ENCODE measurements around the gene FCN1.

- TF ChIP-seq CTCF (IDR thresholded peaks at IDR 0.05; ENCODE audit: poor library complexity) (no peak), EZH2phosphoT487 (IDR thresholded peaks at IDR 0.05; ENCODE audit: low read depth, severe bottlenecking, unreplicated experiment) (no peak), EZH2 (IDR thresholded peaks at IDR 0.05; ENCODE audit: borderline replicate concordance) (no peak)
Measured at GRCh38 chr9:134923466-134923865, 5.8 kb upstream of the FCN1 start.
